Measurements from ENCODE around the gene CD300LD.

The CD300LD gene

DNA sequence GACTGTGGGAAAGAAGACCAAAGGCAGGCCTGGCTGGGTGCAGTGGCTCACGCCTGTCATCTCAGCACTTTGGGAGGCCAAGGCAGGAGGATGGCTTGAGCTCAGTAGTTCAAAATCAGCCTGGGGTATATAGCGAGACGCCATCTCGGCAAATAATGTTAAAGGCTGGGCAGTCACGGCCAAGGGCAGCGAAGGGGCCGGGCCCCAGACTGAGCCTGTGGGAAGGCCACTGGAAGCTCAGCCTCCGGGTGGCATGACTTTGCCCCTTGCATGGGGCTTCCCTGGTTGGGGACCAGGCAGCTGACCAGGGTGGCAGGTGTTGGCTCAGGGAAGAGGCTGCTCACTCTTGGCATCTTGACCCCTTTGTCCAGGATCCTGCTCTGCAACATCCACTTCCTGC, 14.0 kb upstream of the CD300LD start:
- H3K4me3 ChIP-seq (ENCODE audit: low read depth, low read length) = no peak overlapping the region
- TF ChIP-seq, protein P1, sequence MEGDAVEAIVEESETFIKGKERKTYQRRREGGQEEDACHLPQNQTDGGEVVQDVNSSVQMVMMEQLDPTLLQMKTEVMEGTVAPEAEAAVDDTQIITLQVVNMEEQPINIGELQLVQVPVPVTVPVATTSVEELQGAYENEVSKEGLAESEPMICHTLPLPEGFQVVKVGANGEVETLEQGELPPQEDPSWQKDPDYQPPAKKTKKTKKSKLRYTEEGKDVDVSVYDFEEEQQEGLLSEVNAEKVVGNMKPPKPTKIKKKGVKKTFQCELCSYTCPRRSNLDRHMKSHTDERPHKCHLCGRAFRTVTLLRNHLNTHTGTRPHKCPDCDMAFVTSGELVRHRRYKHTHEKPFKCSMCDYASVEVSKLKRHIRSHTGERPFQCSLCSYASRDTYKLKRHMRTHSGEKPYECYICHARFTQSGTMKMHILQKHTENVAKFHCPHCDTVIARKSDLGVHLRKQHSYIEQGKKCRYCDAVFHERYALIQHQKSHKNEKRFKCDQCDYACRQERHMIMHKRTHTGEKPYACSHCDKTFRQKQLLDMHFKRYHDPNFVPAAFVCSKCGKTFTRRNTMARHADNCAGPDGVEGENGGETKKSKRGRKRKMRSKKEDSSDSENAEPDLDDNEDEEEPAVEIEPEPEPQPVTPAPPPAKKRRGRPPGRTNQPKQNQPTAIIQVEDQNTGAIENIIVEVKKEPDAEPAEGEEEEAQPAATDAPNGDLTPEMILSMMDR (IDR thresholded peaks at IDR 0.05; ENCODE audit: low read depth, low read length) = no peak

DNA sequence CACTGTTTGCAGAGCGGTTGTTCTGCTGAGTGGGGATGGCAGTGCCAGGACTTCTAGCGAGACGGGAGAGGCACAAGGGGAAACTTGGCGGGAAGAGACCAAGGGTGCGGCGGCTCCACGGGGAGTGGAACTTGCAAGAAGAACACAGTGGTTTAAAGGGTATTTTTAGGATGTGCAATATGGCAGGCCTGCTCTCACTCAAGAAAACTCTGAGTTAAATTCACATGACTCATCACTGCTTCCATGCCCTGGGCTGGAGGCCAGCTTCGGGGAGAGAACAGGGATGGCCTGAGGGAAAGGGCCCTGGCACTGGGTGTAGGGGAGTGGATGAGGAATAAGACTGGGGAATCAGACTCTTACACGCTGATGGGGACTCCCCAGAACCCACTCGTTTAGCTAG, 13.3 kb upstream of the CD300LD start:
- TF ChIP-seq, protein P1 (IDR thresholded peaks at IDR 0.05; ENCODE audit: low read depth, low read length) = no peak
- no peak overlapping the region for H3K4me3 ChIP-seq (ENCODE audit: low read depth, low read length)

DNA sequence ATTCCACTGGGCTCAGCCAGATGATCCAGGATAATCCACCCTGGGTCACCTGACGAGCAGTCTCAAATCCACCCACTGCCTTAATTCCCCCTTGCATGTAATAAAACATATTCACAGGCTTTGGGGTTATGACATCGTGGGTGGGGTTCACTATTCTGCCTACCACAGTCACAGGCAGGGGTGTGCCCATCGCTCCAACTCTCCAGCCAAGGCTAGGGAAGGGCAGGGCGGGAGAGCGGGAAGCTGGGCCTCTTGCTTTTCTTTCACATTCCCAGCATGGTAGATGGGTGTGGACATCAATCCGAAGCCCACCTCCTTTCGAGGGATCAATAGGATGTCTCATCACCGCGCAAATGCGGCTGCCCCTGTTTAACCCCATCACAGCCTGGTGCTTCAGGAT, 12.7 kb upstream of the CD300LD start:
- TF ChIP-seq, protein P1 (IDR thresholded peaks at IDR 0.05; ENCODE audit: low read depth, low read length) = no peak
- H3K4me3 ChIP-seq (ENCODE audit: low read depth, low read length) = no peak overlapping the region

DNA sequence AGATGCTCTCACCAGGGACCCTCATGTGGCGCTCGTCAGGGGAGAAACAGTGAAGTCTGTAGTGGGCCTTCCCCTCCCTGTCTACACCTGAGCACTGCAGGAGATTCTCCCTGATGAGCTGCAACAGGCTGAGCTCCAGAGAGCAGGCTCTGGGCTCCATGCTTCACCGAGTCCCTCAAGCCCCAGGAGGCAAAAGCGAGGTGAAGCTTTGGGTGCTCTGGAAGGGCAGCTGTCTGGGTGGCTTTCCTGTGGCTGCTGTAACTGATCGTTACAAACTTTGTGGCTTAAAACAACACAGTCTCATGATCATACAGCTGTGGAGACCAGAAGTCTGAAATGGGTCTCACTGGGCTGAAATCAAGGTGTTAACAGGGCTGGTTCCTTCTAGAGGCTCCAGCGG, 12.1 kb upstream of the CD300LD start:
- TF ChIP-seq, protein P1 (IDR thresholded peaks at IDR 0.05; ENCODE audit: low read depth, low read length) = no peak
- H3K4me3 ChIP-seq (ENCODE audit: low read depth, low read length) = no peak overlapping the region

DNA sequence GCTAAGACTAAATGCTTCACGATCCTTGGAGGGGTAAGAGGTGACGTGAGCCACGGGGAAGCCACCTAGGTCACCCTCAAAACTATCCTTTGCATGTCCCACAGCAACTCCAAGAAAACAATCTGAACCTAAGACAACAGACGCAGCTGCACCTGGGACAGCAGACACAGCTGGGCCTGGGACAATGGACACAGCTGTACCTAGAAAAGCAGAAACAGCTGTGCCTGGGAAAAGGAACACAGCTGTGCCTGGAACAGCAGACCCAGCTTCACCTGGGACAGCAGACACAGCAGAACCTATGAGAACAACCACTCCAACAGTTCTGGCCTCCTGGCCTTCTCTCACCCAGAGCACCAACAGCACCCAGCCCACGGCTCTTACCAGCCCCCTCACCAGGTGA, 11.7 kb upstream of the CD300LD start:
- TF ChIP-seq, protein P1 (IDR thresholded peaks at IDR 0.05; ENCODE audit: low read depth, low read length) = no peak
- H3K4me3 ChIP-seq (ENCODE audit: low read depth, low read length) = no peak overlapping the region

DNA sequence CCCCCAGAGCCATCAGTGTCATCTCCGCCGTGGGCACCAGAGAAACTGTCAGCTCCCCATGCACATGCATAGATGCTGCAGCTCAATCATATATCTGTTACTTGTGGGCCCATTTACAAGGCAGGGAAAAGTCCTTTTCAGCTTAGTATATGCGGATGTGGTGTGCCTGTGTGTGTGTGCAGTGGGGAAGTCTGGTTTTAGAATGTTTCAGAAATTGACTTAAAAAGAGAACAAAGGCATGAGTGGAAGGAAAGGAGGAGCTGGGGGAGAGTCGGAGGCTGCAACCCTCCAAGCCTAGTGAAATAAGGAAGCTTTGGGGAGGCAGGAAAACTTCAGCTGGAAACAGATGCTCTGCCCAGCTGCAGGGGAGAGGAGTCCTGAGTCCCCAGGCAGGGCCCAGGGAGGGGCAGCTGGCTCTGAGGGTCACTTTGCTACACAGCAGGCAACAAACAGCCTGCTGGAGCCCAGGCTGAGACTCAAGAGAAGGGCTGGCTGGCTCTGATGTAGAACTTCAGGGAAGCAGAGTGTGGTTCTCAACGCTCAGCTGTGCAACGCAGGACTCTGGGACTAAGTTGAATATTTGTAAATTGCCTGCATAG, 11.1 kb upstream of the CD300LD start:
- no peak overlapping the region for H3K4me3 ChIP-seq (ENCODE audit: low read depth, low read length)
- TF ChIP-seq, protein P1 (IDR thresholded peaks at IDR 0.05; ENCODE audit: low read depth, low read length) = no peak

DNA sequence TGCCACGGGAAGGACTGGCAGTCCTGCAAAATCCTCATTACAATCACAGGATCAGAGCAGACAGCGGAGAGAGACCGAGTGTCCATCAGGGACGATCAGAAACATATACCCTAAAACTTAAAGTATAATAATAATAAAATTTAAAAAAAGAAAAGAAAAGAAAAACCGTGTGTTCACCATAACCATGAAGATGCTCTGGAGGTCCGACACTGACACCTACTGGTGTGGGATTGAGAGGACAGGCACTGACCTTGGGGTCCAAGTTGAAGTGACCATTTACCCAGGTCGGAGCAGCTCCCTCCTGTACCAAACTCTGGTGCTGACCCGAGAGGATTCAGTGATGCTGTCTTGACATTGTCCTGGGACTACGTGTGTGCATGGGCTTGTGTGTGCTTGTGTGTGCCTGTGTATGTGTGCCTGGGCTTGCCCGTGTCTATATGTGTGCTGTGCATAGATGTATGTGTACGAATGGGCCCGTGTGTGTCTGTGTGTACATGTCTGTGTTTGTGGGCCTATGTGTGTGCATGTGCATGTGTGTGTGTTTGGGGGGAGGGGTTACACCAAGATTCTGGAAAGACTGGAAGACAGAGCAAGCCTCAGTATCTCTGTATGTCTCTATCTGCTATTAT, 10.0 kb upstream of the CD300LD start:
- no peak overlapping the region for H3K4me3 ChIP-seq (ENCODE audit: low read depth, low read length)
- TF ChIP-seq, protein P1 (IDR thresholded peaks at IDR 0.05; ENCODE audit: low read depth, low read length) = peak; percentile 48

Data from WI38 (cell line).